Measurements from ENCODE around the gene SLC13A3.

DNA sequence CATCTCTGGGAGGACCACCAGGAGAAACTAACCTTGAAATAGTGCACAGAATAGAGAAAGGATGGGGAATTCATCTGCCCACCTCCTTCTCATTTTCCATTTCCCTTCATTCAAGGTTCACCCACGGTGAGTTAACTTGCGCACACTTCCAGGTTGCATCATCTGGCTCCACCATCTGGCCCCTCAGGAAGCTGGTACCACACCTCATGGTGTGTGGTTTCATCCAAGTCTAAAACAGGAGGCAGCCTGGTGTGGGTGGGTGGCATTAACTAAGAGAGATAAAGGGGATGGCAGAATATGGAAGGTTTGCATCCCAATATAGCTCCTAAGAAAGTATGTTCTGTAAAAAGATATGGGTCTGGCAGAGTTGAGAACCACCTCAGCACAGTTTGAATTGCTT, 141.7 kb downstream of the SLC13A3 start:
- TF ChIP-seq, protein P1, sequence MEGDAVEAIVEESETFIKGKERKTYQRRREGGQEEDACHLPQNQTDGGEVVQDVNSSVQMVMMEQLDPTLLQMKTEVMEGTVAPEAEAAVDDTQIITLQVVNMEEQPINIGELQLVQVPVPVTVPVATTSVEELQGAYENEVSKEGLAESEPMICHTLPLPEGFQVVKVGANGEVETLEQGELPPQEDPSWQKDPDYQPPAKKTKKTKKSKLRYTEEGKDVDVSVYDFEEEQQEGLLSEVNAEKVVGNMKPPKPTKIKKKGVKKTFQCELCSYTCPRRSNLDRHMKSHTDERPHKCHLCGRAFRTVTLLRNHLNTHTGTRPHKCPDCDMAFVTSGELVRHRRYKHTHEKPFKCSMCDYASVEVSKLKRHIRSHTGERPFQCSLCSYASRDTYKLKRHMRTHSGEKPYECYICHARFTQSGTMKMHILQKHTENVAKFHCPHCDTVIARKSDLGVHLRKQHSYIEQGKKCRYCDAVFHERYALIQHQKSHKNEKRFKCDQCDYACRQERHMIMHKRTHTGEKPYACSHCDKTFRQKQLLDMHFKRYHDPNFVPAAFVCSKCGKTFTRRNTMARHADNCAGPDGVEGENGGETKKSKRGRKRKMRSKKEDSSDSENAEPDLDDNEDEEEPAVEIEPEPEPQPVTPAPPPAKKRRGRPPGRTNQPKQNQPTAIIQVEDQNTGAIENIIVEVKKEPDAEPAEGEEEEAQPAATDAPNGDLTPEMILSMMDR (IDR thresholded peaks at IDR 0.05): no peak
- TF ChIP-seq RAD21 (conservative IDR thresholded peaks at IDR 0.05 in 1 of 2, IDR thresholded peaks at IDR 0.05 in 1 of 2) (no peak), RNF2 (IDR thresholded peaks at IDR 0.05; ENCODE audit: borderline replicate concordance, low read depth) (no peak), BHLHE40 (IDR thresholded peaks at IDR 0.05; ENCODE audit: low read depth, low read length) (no peak), RCOR1 (IDR thresholded peaks at IDR 0.05; ENCODE audit: low read depth, low read length) (no peak), ESRRA (IDR thresholded peaks at IDR 0.05; ENCODE audit: borderline replicate concordance, low read length) (no peak), SREBF2 (IDR thresholded peaks at IDR 0.05) (no peak), HOXA7 (CRISPR knock-in tag; IDR thresholded peaks at IDR 0.05) (no peak), CHD2 (IDR thresholded peaks at IDR 0.05; ENCODE audit: low read length, partially characterized antibody) (no peak), POLR2A (IDR thresholded peaks at IDR 0.05; ENCODE audit: low read length) (no peak), HDAC2 (IDR thresholded peaks at IDR 0.05) (no peak)
- TF ChIP-seq, protein P2, sequence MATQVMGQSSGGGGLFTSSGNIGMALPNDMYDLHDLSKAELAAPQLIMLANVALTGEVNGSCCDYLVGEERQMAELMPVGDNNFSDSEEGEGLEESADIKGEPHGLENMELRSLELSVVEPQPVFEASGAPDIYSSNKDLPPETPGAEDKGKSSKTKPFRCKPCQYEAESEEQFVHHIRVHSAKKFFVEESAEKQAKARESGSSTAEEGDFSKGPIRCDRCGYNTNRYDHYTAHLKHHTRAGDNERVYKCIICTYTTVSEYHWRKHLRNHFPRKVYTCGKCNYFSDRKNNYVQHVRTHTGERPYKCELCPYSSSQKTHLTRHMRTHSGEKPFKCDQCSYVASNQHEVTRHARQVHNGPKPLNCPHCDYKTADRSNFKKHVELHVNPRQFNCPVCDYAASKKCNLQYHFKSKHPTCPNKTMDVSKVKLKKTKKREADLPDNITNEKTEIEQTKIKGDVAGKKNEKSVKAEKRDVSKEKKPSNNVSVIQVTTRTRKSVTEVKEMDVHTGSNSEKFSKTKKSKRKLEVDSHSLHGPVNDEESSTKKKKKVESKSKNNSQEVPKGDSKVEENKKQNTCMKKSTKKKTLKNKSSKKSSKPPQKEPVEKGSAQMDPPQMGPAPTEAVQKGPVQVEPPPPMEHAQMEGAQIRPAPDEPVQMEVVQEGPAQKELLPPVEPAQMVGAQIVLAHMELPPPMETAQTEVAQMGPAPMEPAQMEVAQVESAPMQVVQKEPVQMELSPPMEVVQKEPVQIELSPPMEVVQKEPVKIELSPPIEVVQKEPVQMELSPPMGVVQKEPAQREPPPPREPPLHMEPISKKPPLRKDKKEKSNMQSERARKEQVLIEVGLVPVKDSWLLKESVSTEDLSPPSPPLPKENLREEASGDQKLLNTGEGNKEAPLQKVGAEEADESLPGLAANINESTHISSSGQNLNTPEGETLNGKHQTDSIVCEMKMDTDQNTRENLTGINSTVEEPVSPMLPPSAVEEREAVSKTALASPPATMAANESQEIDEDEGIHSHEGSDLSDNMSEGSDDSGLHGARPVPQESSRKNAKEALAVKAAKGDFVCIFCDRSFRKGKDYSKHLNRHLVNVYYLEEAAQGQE (IDR thresholded peaks at IDR 0.05): no peak
